HFFc6 (cell line): ENCODE results near the gene MEIS1. TPM values are rescaled to one million over a fixed set of nuclear protein-coding genes. Genes with fewer than 3 reads are reported as not detected.

ENCODE experiments used
- DNase-seq: peaks from one replicate; pipeline ENCODE4 v3.0.0-alpha.2; 2018
- H3K27ac Mint-ChIP-seq: 2 replicates; pipeline ENCODE4 v1.8.0; 2020; ENCODE audit warnings: mild to moderate bottlenecking, mixed read lengths
- H3K27me3 Mint-ChIP-seq: 2 replicates; pipeline ENCODE4 v1.8.0; 2021; ENCODE audit warnings: mild to moderate bottlenecking, moderate library complexity, mixed read lengths; ENCODE audit not compliant: insufficient read depth
- H3K36me3 Mint-ChIP-seq: 2 replicates; pipeline ENCODE4 v1.8.0; 2021; ENCODE audit warnings: low read depth, mixed read lengths
- H3K4me1 Mint-ChIP-seq: 2 replicates; pipeline ENCODE4 v1.8.0; 2020; ENCODE audit warnings: low read depth, mixed read lengths
- H3K4me3 Mint-ChIP-seq: 2 replicates; pipeline ENCODE4 v1.8.0; 2020; ENCODE audit warnings: mild to moderate bottlenecking, moderate library complexity, mixed read lengths
- H3K9me3 Mint-ChIP-seq: 2 replicates; pipeline ENCODE4 v1.8.0; 2020; ENCODE audit warnings: mild to moderate bottlenecking, mixed read lengths
- CTCF ChIP-seq: fragments of 200-600 bp; sonication (generic); IDR thresholded peaks from 2 replicates; pipeline ENCODE4 v1.5.0; 2021; ENCODE audit warnings: antibody characterized with exemption, mild to moderate bottlenecking
- total RNA-seq, 6 experiments: library from RNA; stranded (reverse); fragmentation: NEBNext Ultra II Directional; extraction: Animal tissue kit (Norgen Biotek cat#: 25700); gene quantifications; 2 replicates in 1 of 6; 3 replicates in 5 of 6; pipeline ENCODE4 v1.2.3, GENCODE V29; 2021

MEIS1 gene
- total RNA-seq, 6 experiments from 2014 or later, result 69.1 to 85.4 (median 74.1) TPM

DNA sequence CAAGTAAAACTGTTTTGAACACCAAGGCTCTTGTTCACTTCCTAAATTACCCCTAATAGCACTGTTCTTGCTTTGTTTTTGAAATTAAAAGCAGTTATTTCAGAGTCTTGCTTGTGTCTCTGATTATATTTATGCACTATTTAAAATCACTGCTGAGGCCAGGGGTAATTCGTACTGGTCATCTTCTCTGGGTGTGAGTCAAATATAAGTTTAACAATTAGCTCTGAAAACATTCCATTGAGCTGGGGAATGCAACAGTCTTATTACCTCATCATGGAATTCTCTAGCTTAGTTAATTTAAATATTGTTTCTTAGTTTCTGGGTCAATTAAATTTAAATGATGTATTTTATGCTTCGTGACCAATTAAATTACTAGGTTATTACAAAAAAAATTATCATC, 135.0 kb downstream of the MEIS1 start:
- DNase-seq, result no peak
- H3K9me3 Mint-ChIP-seq, result no peaks in the 10 kb centered on the region
- H3K27me3 Mint-ChIP-seq, result peaks cover 3% of the 10 kb centered on the region
- peaks cover 47% of the 10 kb centered on the region for H3K36me3 Mint-ChIP-seq
- TF ChIP-seq CTCF, result no peak
- H3K27ac Mint-ChIP-seq, result peak overlapping the region; percentile 88
- peaks cover 90% of the 10 kb centered on the region for H3K4me1 Mint-ChIP-seq
- H3K4me3 Mint-ChIP-seq, result 0 out of 2 replicates have a peak overlapping the region, but pooled peaks have one; percentile 22

DNA sequence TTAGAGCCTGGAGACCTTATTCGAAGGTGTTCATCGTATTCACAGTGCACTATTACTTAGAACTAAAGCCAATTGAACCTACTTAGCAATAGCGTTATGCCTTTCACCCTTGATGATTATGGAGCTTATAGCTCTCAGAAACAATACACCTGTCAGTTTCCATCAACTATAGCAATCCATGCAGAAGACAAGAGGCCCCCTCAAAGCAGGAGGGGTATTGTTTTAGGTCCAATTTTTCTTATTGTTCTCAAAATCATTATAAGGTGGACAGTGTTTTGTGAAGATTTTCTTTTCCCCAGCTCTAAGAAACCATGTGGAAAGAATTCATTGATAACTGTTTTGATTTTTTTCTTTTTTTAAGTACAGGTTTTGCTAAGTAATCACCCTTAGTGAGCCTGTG, 135.5 kb downstream of the MEIS1 start:
- Mint-ChIP-seq H3K27ac (peak overlapping the region; percentile 88), H3K4me1 (peaks cover 90% of the 10 kb centered on the region), H3K36me3 (peaks cover 47% of the 10 kb centered on the region), H3K27me3 (peaks cover 5% of the 10 kb centered on the region), H3K9me3 (no peaks in the 10 kb centered on the region), H3K4me3 (no peak overlapping the region)
- no peak for DNase-seq
- no peak for TF ChIP-seq CTCF

- TF ChIP-seq CTCF, result no peak
- Mint-ChIP-seq H3K36me3 (peaks cover 45% of the 10 kb centered on the region), H3K9me3 (no peaks in the 10 kb centered on the region), H3K4me1 (peaks cover 83% of the 10 kb centered on the region), H3K4me3 (peak overlapping the region; percentile 64), H3K27me3 (peaks cover 9% of the 10 kb centered on the region), H3K27ac (peak overlapping the region; percentile 83)
- peak; percentile 74 for DNase-seq
Observed at GRCh38 chr2:66571918-66572317, 137.0 kb downstream of the MEIS1 start.

DNA sequence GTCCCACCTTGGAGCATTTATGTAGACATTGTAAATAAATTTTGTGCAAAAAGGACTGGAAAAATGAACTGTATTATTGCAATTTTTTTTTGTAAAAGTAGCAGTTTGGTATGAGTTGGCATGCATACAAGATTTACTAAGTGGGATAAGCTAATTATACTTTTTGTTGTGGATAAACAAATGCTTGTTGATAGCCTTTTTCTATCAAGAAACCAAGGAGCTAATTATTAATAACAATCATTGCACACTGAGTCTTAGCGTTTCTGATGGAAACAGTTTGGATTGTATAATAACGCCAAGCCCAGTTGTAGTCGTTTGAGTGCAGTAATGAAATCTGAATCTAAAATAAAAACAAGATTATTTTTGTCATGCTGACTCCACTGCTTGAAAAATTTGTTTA, 137.5 kb downstream of the MEIS1 start:
- Mint-ChIP-seq H3K4me1 (peaks cover 83% of the 10 kb centered on the region), H3K27me3 (peaks cover 13% of the 10 kb centered on the region), H3K36me3 (peaks cover 41% of the 10 kb centered on the region), H3K4me3 (peak overlapping the region; percentile 64), H3K27ac (peak overlapping the region; percentile 83), H3K9me3 (no peaks in the 10 kb centered on the region)
- no peak for TF ChIP-seq CTCF
- DNase-seq, result no peak

- peaks cover 19% of the 10 kb centered on the region for H3K27me3 Mint-ChIP-seq
- peaks cover 86% of the 10 kb centered on the region for H3K4me1 Mint-ChIP-seq
- peak overlapping the region; percentile 76; the same call in 1 of the 2 replicates for H3K4me3 Mint-ChIP-seq
- no peak for DNase-seq
- peak overlapping the region; percentile 84 for H3K27ac Mint-ChIP-seq
- H3K36me3 Mint-ChIP-seq, result peaks cover 30% of the 10 kb centered on the region
- H3K9me3 Mint-ChIP-seq, result no peaks in the 10 kb centered on the region
- TF ChIP-seq CTCF, result no peak
Observed at GRCh38 chr2:66573416-66573815, 138.5 kb downstream of the MEIS1 start.

DNA sequence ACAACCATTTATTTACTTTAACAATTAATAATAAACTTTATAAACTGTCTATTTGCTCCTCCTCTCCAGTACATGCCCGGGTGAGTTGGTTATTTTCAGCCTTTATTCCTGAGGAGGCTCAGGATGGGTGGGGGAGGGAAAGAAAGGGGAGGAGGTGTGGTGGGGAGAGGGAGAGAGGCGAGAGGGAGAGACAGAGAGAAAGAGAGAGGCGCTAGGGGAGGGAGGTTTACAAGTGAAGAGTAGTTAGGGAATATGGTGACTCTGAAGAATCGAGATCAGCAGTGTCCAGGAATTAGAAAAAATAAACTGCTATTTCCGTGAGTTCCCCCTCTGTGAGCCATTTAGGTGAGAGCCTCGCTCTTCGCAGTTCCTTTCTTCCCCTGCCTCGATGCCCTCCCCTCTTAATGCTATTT, 138.9 kb downstream of the MEIS1 start:
- peaks cover 19% of the 10 kb centered on the region for H3K27me3 Mint-ChIP-seq
- peaks cover 86% of the 10 kb centered on the region for H3K4me1 Mint-ChIP-seq
- no peak for DNase-seq
- peak overlapping the region; percentile 84 for H3K27ac Mint-ChIP-seq
- TF ChIP-seq CTCF, result no peak
- H3K4me3 Mint-ChIP-seq, result peak overlapping the region; percentile 76; the same call in 1 of the 2 replicates
- no peaks in the 10 kb centered on the region for H3K9me3 Mint-ChIP-seq
- peaks cover 26% of the 10 kb centered on the region for H3K36me3 Mint-ChIP-seq
